ENCODE data around the gene UQCRHL. TPM values are rescaled to one million over a fixed set of nuclear protein-coding genes. Genes with fewer than 3 reads are reported as not detected.
"Not testable (repeated sequence)": the region's sequence is repeated elsewhere in the genome, so short reads cannot be mapped to it uniquely, and the experiment has no call there.

The UQCRHL gene
- total and polyA plus RNA-seq, 2 of the 4 experiments (the other 2 are of a cell fraction), result 1.4 to 2.4 TPM

DNA sequence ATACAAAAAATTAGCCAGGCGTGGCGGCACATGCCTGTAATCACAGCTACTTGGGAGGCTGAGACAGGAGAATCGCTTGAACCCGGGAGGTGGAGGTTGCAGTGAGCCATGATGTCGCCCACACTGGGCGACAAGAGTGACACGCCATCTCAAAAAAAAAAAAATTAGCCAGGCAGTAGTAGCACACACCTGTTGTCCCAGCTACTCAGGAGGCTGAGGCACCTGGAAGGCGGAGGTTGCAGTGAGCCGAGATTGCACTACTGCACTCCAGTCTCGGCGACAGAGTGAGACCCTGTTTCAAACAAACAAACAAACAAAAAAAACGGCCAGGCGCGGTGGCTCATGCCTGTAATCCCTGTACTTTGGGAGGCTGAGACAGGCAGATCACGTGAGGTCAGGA is 20.1 kb upstream of the UQCRHL start:
- H3K9me1 ChIP-seq (ENCODE audit: insufficient read depth, low read length); H3K4me2 ChIP-seq (ENCODE audit: low read depth, low read length); H2BK5ac ChIP-seq (ENCODE audit: low read depth, low read length, poor library complexity, severe bottlenecking); BruUV-seq (replicated peaks); H3K4ac ChIP-seq (ENCODE audit: low read depth, low read length); H2AK5ac ChIP-seq (ENCODE audit: low read depth, low read length); DNase-seq; H3K27ac ChIP-seq (ENCODE audit: insufficient read depth, low read length); H4K20me1 ChIP-seq (ENCODE audit: insufficient read depth, low read length); H4K91ac ChIP-seq (ENCODE audit: insufficient read depth, low read depth, low read length); H4K5ac ChIP-seq (ENCODE audit: low read depth, low read length); H2BK20ac ChIP-seq (ENCODE audit: low read depth, low read length); H3K27me3 ChIP-seq (ENCODE audit: control insufficient read depth, insufficient read depth, low read length); intact Hi-C loops (cut with micrococcal nuclease); POLR2A ChIA-PET (ENCODE audit: unreplicated experiment); H2BK120ac ChIP-seq (ENCODE audit: low read depth, low read length); in situ Hi-C loops (cut with MboI; ENCODE audit: low sequenced_read_pairs); ATAC-seq (ENCODE audit: low read depth); H3K4me1 ChIP-seq (ENCODE audit: control insufficient read depth, insufficient read depth, low read length); H3K14ac ChIP-seq (replicated peaks; ENCODE audit: low read depth, low read length); H2AK9ac ChIP-seq (replicated peaks; ENCODE audit: low read depth, low read length, poor library complexity); H4K8ac ChIP-seq (ENCODE audit: low read depth in 2 of 2, low read length in 2 of 2); CTCF ChIA-PET; H2AFZ ChIP-seq (replicated peaks; ENCODE audit: low read length, poor library complexity); H3K18ac ChIP-seq (ENCODE audit: low read depth, low read length); H3K56ac ChIP-seq (ENCODE audit: extremely low read depth, insufficient read depth, low read length); H3K9me3 ChIP-seq (ENCODE audit: control insufficient read depth, insufficient read depth, low read length); H2BK15ac ChIP-seq (ENCODE audit: low read depth, low read length); dilution Hi-C loops (cut with HindIII; ENCODE audit: low sequenced_read_pairs, unreplicated experiment); H3K9ac ChIP-seq (ENCODE audit: low read depth, low read length); H3K23ac ChIP-seq (ENCODE audit: low read depth, low read length); H3K4me3 ChIP-seq (ENCODE audit: insufficient read depth, low read depth, low read length); H3K36me3 ChIP-seq (ENCODE audit: control insufficient read depth, insufficient read depth, low read length); H3K79me1 ChIP-seq (ENCODE audit: low read depth in 1 of 2, low read length in 2 of 2): not testable (repeated sequence)
- 96% methylated on average over 9 of the region's 15 CpGs; no CpG with 5 or more reads in 1 of the 2 experiments for WGBS, 2 experiments (ENCODE audit: extremely low coverage in 2 of 2, insufficient read length in 1 of 2)

Data from IMR-90 (cell line).